IPS-18a (cell line): ENCODE results near the gene UNC13A.

Experiments
- H3K27ac ChIP-seq: one replicate; pipeline ENCODE4 v1.5.1; 2013; ENCODE audit warnings: low read length
- H3K27me3 ChIP-seq: one replicate; pipeline ENCODE4 v1.6.1; 2013; ENCODE audit warnings: mild to moderate bottlenecking, low read length; ENCODE audit not compliant: control insufficient read depth, insufficient read depth
- H3K36me3 ChIP-seq: one replicate; pipeline ENCODE4 v1.6.1; 2013; ENCODE audit warnings: low read depth, low read length; ENCODE audit not compliant: control insufficient read depth
- H3K4me1 ChIP-seq: one replicate; pipeline ENCODE4 v1.6.1; 2013; ENCODE audit warnings: low read depth, low read length; ENCODE audit not compliant: control insufficient read depth
- H3K4me3 ChIP-seq: one replicate; pipeline ENCODE4 v1.5.1; 2013; ENCODE audit warnings: low read length
- H3K9ac ChIP-seq: one replicate; pipeline ENCODE4 v1.6.1; 2013; ENCODE audit warnings: mild to moderate bottlenecking, low read length, moderate library complexity
- H3K9me3 ChIP-seq: one replicate; pipeline ENCODE4 v1.6.1; 2013; ENCODE audit warnings: low read depth, low read length; ENCODE audit not compliant: control insufficient read depth

Gene UNC13A

DNA sequence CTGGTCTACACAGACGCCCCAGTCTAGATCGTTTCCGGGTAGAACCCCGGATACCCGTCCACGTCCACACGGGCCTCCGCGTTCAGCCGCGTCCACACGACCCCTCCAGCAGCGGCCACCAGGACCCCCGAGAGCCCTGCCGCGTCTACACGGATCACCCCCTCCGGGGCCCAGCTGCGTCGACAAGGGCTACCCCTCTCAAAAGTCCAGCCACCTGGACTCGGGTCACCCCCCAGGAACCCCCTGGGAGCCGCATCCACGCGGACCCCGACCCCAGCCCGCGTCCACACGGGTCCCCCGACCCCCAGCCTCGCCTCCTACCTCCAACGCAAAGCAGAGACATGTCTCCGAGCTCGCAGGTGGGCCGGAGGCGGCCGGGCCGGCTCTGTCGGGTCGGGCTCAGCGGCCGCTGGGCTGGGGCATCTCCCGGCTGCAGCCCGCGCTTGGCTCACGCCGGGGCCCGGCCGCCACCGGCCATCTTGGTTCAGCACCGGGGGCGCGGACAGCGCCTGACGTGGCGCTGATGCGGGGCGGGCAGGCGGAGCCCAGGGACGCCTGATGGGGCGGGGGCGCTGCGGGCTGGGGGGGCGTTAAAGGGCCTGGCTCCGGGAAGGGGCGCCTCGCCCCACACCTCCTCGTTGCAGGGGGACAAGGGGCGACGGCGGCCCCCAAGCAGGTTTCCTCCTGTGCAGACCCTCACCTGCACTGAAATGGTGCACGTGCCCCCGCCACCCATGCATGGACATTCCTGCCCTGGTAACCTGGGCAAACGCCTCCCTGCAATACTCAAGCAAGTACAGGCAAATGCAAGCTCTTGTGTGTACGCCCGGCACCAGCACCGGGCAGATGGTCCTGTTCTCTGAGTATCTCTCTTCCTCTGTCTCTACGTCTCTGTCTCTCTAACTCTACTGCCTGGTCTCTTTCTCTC lies at the start of gene UNC13A:
UNC13A (minus strand) TSS at position 498 of the 928 bp plus-strand sequence; CDS start at position 343, 155 bp downstream.
- Histone ChIP-seq H3K9me3 (no peaks in the 10 kb centered on the region), H3K36me3 (no peaks in the 10 kb centered on the region), H3K4me1 (peaks cover 10% of the 10 kb centered on the region), H3K9ac (peak within 1 kb of the TSS; percentile 67), H3K4me3 (peak within 1 kb of the TSS; percentile 78), H3K27me3 (no peaks in the 10 kb centered on the region), H3K27ac (peak within 1 kb of the TSS; percentile 33)

DNA sequence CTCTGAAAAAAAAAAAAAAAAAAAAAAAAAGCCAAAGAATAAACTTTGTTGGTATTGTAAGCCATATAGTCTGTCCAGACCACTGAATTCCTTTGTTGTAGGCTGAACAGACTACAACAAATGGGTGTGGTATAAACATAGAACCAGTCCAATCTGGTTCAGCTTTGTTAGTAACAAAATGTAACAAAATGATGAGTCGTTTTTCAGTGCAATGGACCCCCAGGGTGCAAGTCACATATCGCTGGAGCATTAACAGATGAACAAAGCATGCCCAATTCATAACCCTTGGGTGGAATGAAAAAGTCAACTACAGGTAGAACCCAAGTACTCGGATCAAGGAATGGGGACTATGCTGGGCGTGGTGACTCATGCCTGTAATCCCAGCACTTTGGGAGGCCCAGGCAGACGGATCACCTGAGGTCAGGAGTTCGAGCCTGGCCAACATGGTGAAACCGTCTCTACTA lies 49.6 kb upstream of the UNC13A start:
- Histone ChIP-seq H3K36me3 (peaks cover 27% of the 10 kb centered on the region), H3K9ac (no peak overlapping the region), H3K27me3 (no peaks in the 10 kb centered on the region), H3K4me3 (no peak overlapping the region), H3K27ac (no peak overlapping the region), H3K9me3 (no peaks in the 10 kb centered on the region), H3K4me1 (no peaks in the 10 kb centered on the region)

DNA sequence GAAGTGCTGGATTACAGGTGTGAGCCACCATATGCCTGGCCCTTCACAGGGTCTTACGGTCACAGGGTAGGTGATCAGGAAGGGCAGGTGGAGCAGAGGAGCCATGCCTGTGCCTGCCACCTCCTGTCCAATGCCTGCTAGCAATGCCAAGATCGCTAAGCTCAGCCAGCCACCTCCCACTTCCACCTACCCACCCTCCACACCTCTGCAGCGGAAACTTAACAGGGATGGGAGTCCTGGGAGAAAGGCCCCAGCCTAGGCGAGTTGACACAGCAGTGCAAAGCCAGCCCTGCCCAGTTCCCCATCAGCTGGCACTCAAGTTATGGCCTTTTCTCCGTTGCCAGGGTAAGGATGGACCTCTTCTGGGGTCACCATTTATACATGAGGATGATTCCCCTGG lies 47.3 kb upstream of the UNC13A start:
- peaks cover 37% of the 10 kb centered on the region for H3K36me3 ChIP-seq
- no peak overlapping the region for H3K9ac ChIP-seq
- H3K27me3 ChIP-seq, result no peaks in the 10 kb centered on the region
- no peaks in the 10 kb centered on the region for H3K4me1 ChIP-seq
- H3K27ac ChIP-seq, result no peak overlapping the region
- H3K4me3 ChIP-seq, result no peak overlapping the region
- H3K9me3 ChIP-seq, result no peaks in the 10 kb centered on the region

DNA sequence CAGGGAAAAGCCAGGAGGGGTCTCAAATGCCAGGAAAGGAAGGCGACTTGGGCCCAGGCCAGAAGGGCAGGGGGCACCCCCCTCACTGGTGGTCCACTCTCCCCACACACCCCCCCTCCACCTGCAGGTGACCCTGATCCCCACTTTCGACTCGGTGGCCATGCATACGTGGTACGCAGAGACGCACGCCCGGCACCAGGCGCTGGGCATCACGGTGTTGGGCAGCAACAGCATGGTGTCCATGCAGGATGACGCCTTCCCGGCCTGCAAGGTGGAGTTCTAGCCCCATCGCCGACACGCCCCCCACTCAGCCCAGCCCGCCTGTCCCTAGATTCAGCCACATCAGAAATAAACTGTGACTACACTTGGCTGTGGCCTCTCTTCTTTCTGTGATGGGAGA lies 46.0 kb upstream of the UNC13A start:
- Histone ChIP-seq H3K4me1 (no peaks in the 10 kb centered on the region), H3K27me3 (no peaks in the 10 kb centered on the region), H3K36me3 (peaks cover 47% of the 10 kb centered on the region), H3K9ac (no peak overlapping the region), H3K9me3 (no peaks in the 10 kb centered on the region), H3K4me3 (no peak overlapping the region), H3K27ac (no peak overlapping the region)

DNA sequence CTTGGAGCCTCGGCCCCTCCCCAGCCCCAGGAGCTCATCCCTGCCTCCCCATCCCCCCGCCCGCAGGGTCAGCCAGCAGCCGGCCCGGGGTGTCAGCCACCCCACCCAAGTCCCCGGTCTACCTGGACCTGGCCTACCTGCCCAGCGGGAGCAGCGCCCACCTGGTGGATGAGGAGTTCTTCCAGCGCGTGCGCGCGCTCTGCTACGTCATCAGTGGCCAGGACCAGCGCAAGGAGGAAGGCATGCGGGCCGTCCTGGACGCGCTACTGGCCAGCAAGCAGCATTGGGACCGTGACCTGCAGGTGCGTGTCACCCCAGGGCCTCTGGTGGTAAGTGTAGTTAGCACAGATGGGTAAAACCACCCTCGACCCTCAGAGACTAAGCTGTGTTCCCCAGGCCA lies 45.0 kb upstream of the UNC13A start:
- H3K36me3 ChIP-seq, result peaks cover 57% of the 10 kb centered on the region
- no peaks in the 10 kb centered on the region for H3K4me1 ChIP-seq
- H3K27me3 ChIP-seq, result no peaks in the 10 kb centered on the region
- H3K4me3 ChIP-seq, result no peak overlapping the region
- H3K27ac ChIP-seq, result no peak overlapping the region
- H3K9me3 ChIP-seq, result no peaks in the 10 kb centered on the region
- no peak overlapping the region for H3K9ac ChIP-seq

DNA sequence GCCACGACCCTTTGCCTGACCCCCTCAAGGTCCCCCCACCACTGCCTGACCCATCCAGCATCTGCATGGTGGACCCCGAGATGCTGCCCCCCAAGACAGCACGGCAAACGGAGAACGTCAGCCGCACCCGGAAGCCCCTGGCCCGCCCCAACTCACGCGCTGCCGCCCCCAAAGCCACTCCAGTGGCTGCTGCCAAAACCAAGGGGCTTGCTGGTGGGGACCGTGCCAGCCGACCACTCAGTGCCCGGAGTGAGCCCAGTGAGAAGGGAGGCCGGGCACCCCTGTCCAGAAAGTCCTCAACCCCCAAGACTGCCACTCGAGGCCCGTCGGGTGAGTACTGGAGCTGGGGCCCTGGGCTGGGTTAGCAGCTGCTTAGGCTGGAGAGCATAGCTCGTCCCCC lies 39.7 kb upstream of the UNC13A start:
- no peak overlapping the region for H3K9ac ChIP-seq
- no peaks in the 10 kb centered on the region for H3K27me3 ChIP-seq
- no peaks in the 10 kb centered on the region for H3K9me3 ChIP-seq
- H3K4me3 ChIP-seq, result no peak overlapping the region
- no peaks in the 10 kb centered on the region for H3K4me1 ChIP-seq
- no peak overlapping the region for H3K27ac ChIP-seq
- H3K36me3 ChIP-seq, result peaks cover 60% of the 10 kb centered on the region

DNA sequence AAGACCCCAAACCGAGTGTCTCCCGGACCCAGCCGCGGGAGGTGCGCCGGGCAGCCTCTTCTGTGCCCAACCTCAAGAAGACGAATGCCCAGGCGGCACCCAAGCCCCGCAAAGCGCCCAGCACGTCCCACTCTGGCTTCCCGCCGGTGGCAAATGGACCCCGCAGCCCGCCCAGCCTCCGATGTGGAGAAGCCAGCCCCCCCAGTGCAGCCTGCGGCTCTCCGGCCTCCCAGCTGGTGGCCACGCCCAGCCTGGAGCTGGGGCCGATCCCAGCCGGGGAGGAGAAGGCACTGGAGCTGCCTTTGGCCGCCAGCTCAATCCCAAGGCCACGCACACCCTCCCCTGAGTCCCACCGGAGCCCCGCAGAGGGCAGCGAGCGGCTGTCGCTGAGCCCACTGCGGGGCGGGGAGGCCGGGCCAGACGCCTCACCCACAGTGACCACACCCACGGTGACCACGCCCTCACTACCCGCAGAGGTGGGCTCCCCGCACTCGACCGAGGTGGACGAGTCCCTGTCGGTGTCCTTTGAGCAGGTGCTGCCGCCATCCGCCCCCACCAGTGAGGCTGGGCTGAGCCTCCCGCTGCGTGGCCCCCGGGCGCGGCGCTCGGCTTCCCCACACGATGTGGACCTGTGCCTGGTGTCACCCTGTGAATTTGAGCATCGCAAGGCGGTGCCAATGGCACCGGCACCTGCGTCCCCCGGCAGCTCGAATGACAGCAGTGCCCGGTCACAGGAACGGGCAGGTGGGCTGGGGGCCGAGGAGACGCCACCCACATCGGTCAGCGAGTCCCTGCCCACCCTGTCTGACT lies 39.0 kb upstream of the UNC13A start:
- H3K27me3 ChIP-seq, result no peaks in the 10 kb centered on the region
- H3K4me1 ChIP-seq, result no peaks in the 10 kb centered on the region
- H3K9ac ChIP-seq, result no peak overlapping the region
- no peak overlapping the region for H3K27ac ChIP-seq
- no peaks in the 10 kb centered on the region for H3K9me3 ChIP-seq
- H3K4me3 ChIP-seq, result no peak overlapping the region
- H3K36me3 ChIP-seq, result peaks cover 60% of the 10 kb centered on the region

DNA sequence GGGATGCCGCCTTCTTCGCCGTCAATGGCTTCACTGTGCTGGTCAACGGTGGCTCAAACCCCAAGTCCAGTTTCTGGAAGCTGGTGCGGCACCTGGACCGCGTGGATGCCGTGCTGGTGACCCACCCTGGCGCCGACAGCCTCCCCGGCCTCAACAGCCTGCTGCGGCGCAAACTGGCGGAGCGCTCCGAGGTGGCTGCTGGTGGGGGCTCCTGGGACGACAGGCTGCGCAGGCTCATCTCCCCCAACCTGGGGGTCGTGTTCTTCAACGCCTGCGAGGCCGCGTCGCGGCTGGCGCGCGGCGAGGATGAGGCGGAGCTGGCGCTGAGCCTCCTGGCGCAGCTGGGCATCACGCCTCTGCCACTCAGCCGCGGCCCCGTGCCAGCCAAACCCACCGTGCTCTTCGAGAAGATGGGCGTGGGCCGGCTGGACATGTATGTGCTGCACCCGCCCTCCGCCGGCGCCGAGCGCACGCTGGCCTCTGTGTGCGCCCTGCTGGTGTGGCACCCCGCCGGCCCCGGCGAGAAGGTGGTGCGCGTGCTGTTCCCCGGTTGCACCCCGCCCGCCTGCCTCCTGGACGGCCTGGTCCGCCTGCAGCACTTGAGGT lies 38.1 kb upstream of the UNC13A start:
- no peaks in the 10 kb centered on the region for H3K4me1 ChIP-seq
- peaks cover 58% of the 10 kb centered on the region for H3K36me3 ChIP-seq
- H3K9me3 ChIP-seq, result no peaks in the 10 kb centered on the region
- no peak overlapping the region for H3K9ac ChIP-seq
- no peak overlapping the region for H3K4me3 ChIP-seq
- no peaks in the 10 kb centered on the region for H3K27me3 ChIP-seq
- no peak overlapping the region for H3K27ac ChIP-seq

DNA sequence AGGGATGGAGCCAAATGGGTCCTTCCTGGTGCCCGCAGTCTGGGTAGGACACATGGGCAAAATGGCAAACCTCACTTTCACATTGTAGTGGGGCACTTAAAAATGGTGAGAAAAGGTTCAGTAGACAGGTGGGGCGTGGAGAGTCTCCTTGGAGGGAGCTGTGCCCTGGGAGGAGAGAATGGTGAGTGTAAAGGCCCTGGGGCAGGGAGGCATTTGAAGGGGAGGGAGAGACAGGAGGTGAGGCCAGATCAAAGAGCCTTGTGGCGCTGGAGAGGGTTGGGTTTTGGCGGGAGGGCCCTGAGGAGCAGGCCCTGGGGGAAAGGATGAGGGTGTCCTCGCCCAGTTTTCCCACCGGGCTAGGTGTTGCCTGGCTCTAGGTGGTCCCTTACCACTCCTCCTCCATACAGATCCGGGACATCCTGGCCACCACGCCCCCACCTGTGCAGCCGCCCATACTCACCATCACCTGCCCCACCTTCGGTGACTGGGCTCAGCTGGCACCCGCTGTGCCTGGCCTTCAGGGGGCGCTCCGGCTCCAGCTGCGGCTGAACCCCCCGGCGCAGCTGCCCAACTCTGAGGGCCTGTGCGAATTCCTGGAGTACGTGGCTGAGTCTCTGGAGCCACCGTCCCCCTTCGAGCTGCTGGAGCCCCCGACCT lies 37.4 kb upstream of the UNC13A start:
- no peak overlapping the region for H3K4me3 ChIP-seq
- H3K4me1 ChIP-seq, result peaks cover under 1% of the 10 kb centered on the region
- H3K27me3 ChIP-seq, result no peaks in the 10 kb centered on the region
- H3K9ac ChIP-seq, result no peak overlapping the region
- peaks cover 51% of the 10 kb centered on the region for H3K36me3 ChIP-seq
- H3K27ac ChIP-seq, result no peak overlapping the region
- H3K9me3 ChIP-seq, result no peaks in the 10 kb centered on the region

DNA sequence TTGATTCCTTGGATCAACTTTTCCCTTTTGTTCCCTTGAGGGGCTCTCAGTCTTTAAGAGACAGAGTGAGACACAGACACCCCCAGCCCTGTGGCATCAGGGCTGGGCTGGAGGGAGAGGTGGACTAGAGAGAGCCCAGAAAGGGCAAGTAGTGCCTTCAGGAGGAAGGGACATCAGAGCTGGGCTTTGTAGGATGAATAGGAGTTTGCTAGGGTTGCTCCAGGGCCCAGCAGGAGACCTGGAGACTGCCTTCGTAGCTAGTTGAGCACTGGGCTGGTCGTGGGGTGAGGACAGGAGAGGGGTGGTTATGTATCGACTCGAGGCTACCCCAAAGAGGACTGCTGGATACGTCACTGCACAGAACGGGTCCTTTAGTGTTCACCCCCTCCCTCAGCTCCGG lies 36.5 kb upstream of the UNC13A start:
- Histone ChIP-seq H3K4me1 (peaks cover 4% of the 10 kb centered on the region), H3K36me3 (peaks cover 44% of the 10 kb centered on the region), H3K9ac (no peak overlapping the region), H3K4me3 (no peak overlapping the region), H3K9me3 (no peaks in the 10 kb centered on the region), H3K27me3 (no peaks in the 10 kb centered on the region), H3K27ac (no peak overlapping the region)
